ENCODE measurements around the gene MORN1. TPM values are rescaled to one million over a fixed set of nuclear protein-coding genes. Genes with fewer than 3 reads are reported as not detected.
"Not testable (repeated sequence)": the region's sequence is repeated elsewhere in the genome, so short reads cannot be mapped to it uniquely, and the experiment has no call there.

MORN1 gene
- total RNA-seq (2014; rRNA removed; shearing (Covaris generic)), result 5.4 and 6.3 TPM in 2 replicates

- DNase-seq (ENCODE audit: low spot score), result peak; percentile 99
These were observed at the start of gene MORN1, which contains the start of gene RER1 for GRCh38 chr1:2391041-2391930. TSS of gene MORN1 (minus strand) at chr1:2391554. CDS start at chr1:2391533, 21 bp downstream. TSS of gene RER1 (plus strand) at chr1:2391841. CDS start at chr1:2395791, 3,950 bp downstream.

- DNase-seq (ENCODE audit: low spot score), result not testable (repeated sequence)
These were observed 49.0 kb upstream of the MORN1 start for GRCh38 chr1:2440346-2440745.

GRCh38 chr1:2439369-2439768, 48.0 kb upstream of the MORN1 start:
- DNase-seq (ENCODE audit: low spot score), result no peak

- DNase-seq (ENCODE audit: low spot score), result no peak
These were observed 47.3 kb upstream of the MORN1 start for GRCh38 chr1:2438641-2439040.

GRCh38 chr1:2438038-2438437, 46.7 kb upstream of the MORN1 start:
- DNase-seq (ENCODE audit: low spot score), result no peak

- no peak for DNase-seq (ENCODE audit: low spot score)
These were observed 46.3 kb upstream of the MORN1 start for GRCh38 chr1:2437617-2438016.

GRCh38 chr1:2436876-2437275, 45.5 kb upstream of the MORN1 start:
- no peak for DNase-seq (ENCODE audit: low spot score)

- no peak for DNase-seq (ENCODE audit: low spot score)
These were observed 44.5 kb upstream of the MORN1 start for GRCh38 chr1:2435746-2436355.

- no peak for DNase-seq (ENCODE audit: low spot score)
These were observed 43.7 kb upstream of the MORN1 start for GRCh38 chr1:2435091-2435490.

GRCh38 chr1:2433936-2434655, 42.7 kb upstream of the MORN1 start:
- no peak for DNase-seq (ENCODE audit: low spot score)

GRCh38 chr1:2433196-2433595, 41.8 kb upstream of the MORN1 start:
- no peak for DNase-seq (ENCODE audit: low spot score)

- DNase-seq (ENCODE audit: low spot score), result no peak
These were observed 41.1 kb upstream of the MORN1 start for GRCh38 chr1:2432441-2432844.

GRCh38 chr1:2431518-2431917, 40.2 kb upstream of the MORN1 start:
- DNase-seq (ENCODE audit: low spot score), result no peak

GRCh38 chr1:2431103-2431502, 39.7 kb upstream of the MORN1 start:
- DNase-seq (ENCODE audit: low spot score), result no peak

GRCh38 chr1:2430592-2430973, 39.2 kb upstream of the MORN1 start:
- DNase-seq (ENCODE audit: low spot score), result no peak

GRCh38 chr1:2429780-2430591, 38.6 kb upstream of the MORN1 start:
- DNase-seq (ENCODE audit: low spot score), result no peak

- no peak for DNase-seq (ENCODE audit: low spot score)
These were observed 37.1 kb upstream of the MORN1 start for GRCh38 chr1:2428490-2428889.

- DNase-seq (ENCODE audit: low spot score), result no peak
These were observed 36.6 kb upstream of the MORN1 start for GRCh38 chr1:2427976-2428375.

GRCh38 chr1:2427051-2427450, 35.7 kb upstream of the MORN1 start:
- no peak for DNase-seq (ENCODE audit: low spot score)

GRCh38 chr1:2426540-2426939, 35.2 kb upstream of the MORN1 start:
- DNase-seq (ENCODE audit: low spot score), result no peak

GRCh38 chr1:2425892-2426291, 34.5 kb upstream of the MORN1 start:
- DNase-seq (ENCODE audit: low spot score), result no peak

GRCh38 chr1:2422523-2422922, 31.2 kb upstream of the MORN1 start:
- no peak for DNase-seq (ENCODE audit: low spot score)
